A549 (cell line): ENCODE data around the gene PGAP3. TPM values are rescaled to one million over a fixed set of nuclear protein-coding genes. Genes with fewer than 3 reads are reported as not detected.

Source experiments
- ATAC-seq, 2 experiments: fragments of 200-7000 bp in 1 of 2; fragments of >200 bp in 1 of 2; cut with Nextera tagmentation in 1 of 2; cut with Tn5 transposase in 1 of 2; 3 replicates each; pipeline versions ENCODE4 v1.8.0 to v1.9.1; 2018 to 2020; ENCODE audit warnings: mild to moderate bottlenecking in 1 of 2, moderate library complexity in 1 of 2
- CTCF ChIA-PET: fragments of 300-600 bp; sonication (Branson Sonifier 250); formaldehyde crosslinking; extraction: SDS; loops from one replicate; lab custom pipeline; 2021; ENCODE audit warnings: antibody characterized with exemption, inconsistent platforms; lab: Yijun Ruan, JAX
- POLR2A ChIA-PET: fragments of 350-600 bp; formaldehyde crosslinking; extraction: SDS; loops from one replicate; lab custom pipeline; 2021; ENCODE audit warnings: antibody characterized with exemption, inconsistent platforms; lab: Yijun Ruan, JAX
- DNase-seq, 2 experiments: peaks; one replicate each; pipeline versions ENCODE4 v3.0.0 to v3.0.0-alpha.2; 2011 to 2016; ENCODE audit warnings: low read depth in 1 of 2, low spot score in 1 of 2
- FAIRE-seq: peaks from 2 replicates; lab custom pipeline; 2011; peaks lifted over from hg19 to GRCh38; lab: Jason Lieb, UNC
- H3K27ac ChIP-seq, 2 experiments: fragments of >200 bp; sonication (Bioruptor Twin); formaldehyde crosslinking; 3 replicates each; pipeline ENCODE4 v1.5.1; 2016 to 2017
- H3K4me1 ChIP-seq: fragments of >200 bp; sonication (Bioruptor Twin); formaldehyde crosslinking; 3 replicates; pipeline ENCODE4 v1.6.1; 2016
- H3K4me2 ChIP-seq: fragments of >200 bp; sonication (Bioruptor Twin); formaldehyde crosslinking; 3 replicates; pipeline ENCODE4 v1.6.1; 2016
- H3K4me3 ChIP-seq: fragments of >200 bp; sonication (Bioruptor Twin); formaldehyde crosslinking; 3 replicates; pipeline ENCODE4 v1.5.1; 2016
- H3K9me3 ChIP-seq: fragments of >200 bp; sonication (Bioruptor Twin); formaldehyde crosslinking; 3 replicates; pipeline ENCODE4 v1.6.1; 2016
- ATOH8 ChIP-seq: fragments of 250-450 bp; sonication (Bioruptor Pico); IDR thresholded peaks from 2 replicates; pipeline ENCODE4 v1.5.0; 2020; ENCODE audit warnings: low read depth, mild to moderate bottlenecking, moderate library complexity
- BCL3 ChIP-seq: fragments of >200 bp; sonication (Bioruptor Twin); formaldehyde crosslinking; IDR thresholded peaks from 3 replicates; pipeline ENCODE4 v1.6.1; 2016
- EHF ChIP-seq: fragments of 250-450 bp; sonication (Bioruptor Pico); IDR thresholded peaks from 2 replicates; pipeline ENCODE4 v1.5.0; 2020; ENCODE audit warnings: mild to moderate bottlenecking
- EHMT2 ChIP-seq: fragments of 200-600 bp; sonication (generic); IDR thresholded peaks from 2 replicates; pipeline ENCODE4 v1.6.1; 2016; ENCODE audit warnings: antibody characterized with exemption, low read depth, mild to moderate bottlenecking, moderate library complexity
- ESRRA ChIP-seq: fragments of 150-350 bp; IDR thresholded peaks from 2 replicates; pipeline ENCODE4 v1.6.1; 2014; ENCODE audit warnings: mild to moderate bottlenecking, low read length, borderline replicate concordance
- FOSB ChIP-seq: fragments of 250-450 bp; sonication (Bioruptor Pico); IDR thresholded peaks from 2 replicates; pipeline ENCODE4 v1.5.0; 2020; ENCODE audit warnings: mild to moderate bottlenecking, moderate library complexity
- FOXS1 ChIP-seq: fragments of 250-450 bp; sonication (Bioruptor Pico); IDR thresholded peaks from 2 replicates; pipeline ENCODE4 v1.5.0; 2020; ENCODE audit warnings: mild to moderate bottlenecking, moderate library complexity
- HEYL ChIP-seq: fragments of 250-450 bp; sonication (Bioruptor Pico); IDR thresholded peaks from 2 replicates; pipeline ENCODE4 v1.8.0; 2021; ENCODE audit warnings: mild to moderate bottlenecking, moderate library complexity
- HOXB5 ChIP-seq: fragments of 250-450 bp; sonication (Bioruptor Pico); IDR thresholded peaks from 2 replicates; pipeline ENCODE4 v1.5.0; 2020; ENCODE audit warnings: mild to moderate bottlenecking, moderate library complexity
- JUN ChIP-seq, 2 experiments: fragments of >200 bp; sonication (Bioruptor Twin); formaldehyde crosslinking; IDR thresholded peaks; 2 replicates in 1 of 2; 3 replicates in 1 of 2; pipeline ENCODE4 v1.6.1; 2016 to 2017
- JUNB ChIP-seq: fragments of >200 bp; sonication (Bioruptor Twin); formaldehyde crosslinking; IDR thresholded peaks from 2 replicates; pipeline ENCODE4 v1.6.1; 2016
- KDM1A ChIP-seq: fragments of 200-600 bp; sonication (generic); IDR thresholded peaks from 2 replicates; pipeline ENCODE4 v1.6.1; 2016; ENCODE audit warnings: low read depth, mild to moderate bottlenecking
- MAZ ChIP-seq: fragments of 150-350 bp; IDR thresholded peaks from 2 replicates; pipeline ENCODE4 v1.6.1; 2014; ENCODE audit warnings: antibody characterized with exemption, low read depth, low read length, borderline replicate concordance
- MYC ChIP-seq: IDR thresholded peaks from 2 replicates; pipeline ENCODE4 v1.6.1; 2012; ENCODE audit warnings: mild to moderate bottlenecking, inconsistent platforms, low read length, improper control_type of control experiment, borderline replicate concordance
- NFE2L2 ChIP-seq: fragments of 150-350 bp; conservative IDR thresholded peaks from 2 replicates; pipeline ENCODE4 v1.6.1; 2014; ENCODE audit warnings: low read length
- NR3C1 ChIP-seq: fragments of >200 bp; sonication (Bioruptor Twin); formaldehyde crosslinking; IDR thresholded peaks from 3 replicates; pipeline ENCODE4 v1.6.1; 2017
- PHF8 ChIP-seq: fragments of 200-600 bp; sonication (generic); IDR thresholded peaks from 2 replicates; pipeline ENCODE4 v1.6.1; 2016; ENCODE audit warnings: low read depth, mild to moderate bottlenecking, antibody characterized with exemption, moderate library complexity, borderline replicate concordance
- POLR2A ChIP-seq: IDR thresholded peaks from 2 replicates; pipeline ENCODE4 v1.6.1; 2012; ENCODE audit warnings: mild to moderate bottlenecking, low read length
- RARB ChIP-seq: fragments of 250-450 bp; sonication (Bioruptor Pico); IDR thresholded peaks from 2 replicates; pipeline ENCODE4 v1.8.0; 2021; ENCODE audit warnings: mild to moderate bottlenecking, moderate library complexity
- RFX5 ChIP-seq: fragments of 450-650 bp; IDR thresholded peaks from 2 replicates; pipeline ENCODE4 v1.7.1; 2014; ENCODE audit warnings: antibody characterized with exemption, mild to moderate bottlenecking, moderate library complexity
- TFCP2L1 ChIP-seq: fragments of 250-450 bp; sonication (Bioruptor Pico); IDR thresholded peaks from 2 replicates; pipeline ENCODE4 v1.5.0; 2021; ENCODE audit warnings: mild to moderate bottlenecking
- ZC3H11A ChIP-seq: fragments of 450-650 bp; IDR thresholded peaks from 2 replicates; pipeline ENCODE4 v1.6.1; 2014; ENCODE audit warnings: antibody characterized with exemption, mild to moderate bottlenecking
- ZFP36 ChIP-seq: fragments of 450-650 bp; IDR thresholded peaks from 2 replicates; pipeline ENCODE4 v1.6.1; 2014; ENCODE audit warnings: borderline replicate concordance; ENCODE audit not compliant: partially characterized antibody
- ZSCAN20 ChIP-seq: fragments of 250-450 bp; sonication (Bioruptor Pico); IDR thresholded peaks from 2 replicates; pipeline ENCODE4 v1.8.0; 2022; ENCODE audit warnings: mild to moderate bottlenecking, moderate library complexity
- WGBS: methylation state at CpG from one replicate; pipeline ENCODE4 v1.1.6; 2017; ENCODE audit errors: missing lambda C conversion rate; 5-methylcytosine and 5-hydroxymethylcytosine counted together
- polyA minus RNA-seq: library from RNA; depleted of rRNA, polyadenylated mRNA; stranded (reverse); fragments of >200 nt; gene quantifications from 2 replicates; pipeline ENCODE4 v1.2.3, GENCODE V29; 2011; rRNA and poly(A)+ RNA removed
- polyA plus RNA-seq, 4 experiments: library from polyadenylated mRNA; depleted of rRNA in 3 of 4; stranded (reverse); fragments of >200 nt; fragmentation: RNase III in 1 of 4; extraction: RNeasy Plus Mini Kit Qiagen cat#74134 plus additional on column Dnase treatment in 1 of 4; gene quantifications; 2 replicates in 3 of 4; 3 replicates in 1 of 4; pipeline ENCODE4 v1.2.3, GENCODE V29; 2011 to 2017
- TF ChIP-seq, protein P1 (sequence below): fragments of 200-600 bp; sonication (generic); IDR thresholded peaks from 2 replicates; pipeline ENCODE4 v1.6.1; 2016; ENCODE audit warnings: antibody characterized with exemption, mild to moderate bottlenecking, moderate library complexity
- TF ChIP-seq, protein P2 (sequence below): fragments of >200 bp; sonication (Bioruptor Twin); formaldehyde crosslinking; IDR thresholded peaks from 3 replicates; pipeline ENCODE4 v1.5.1; 2016
- TF ChIP-seq, protein P3 (sequence below): fragments of 250-450 bp; sonication (Bioruptor Pico); IDR thresholded peaks from 2 replicates; pipeline ENCODE4 v1.5.0; 2021; ENCODE audit warnings: mild to moderate bottlenecking, moderate library complexity, borderline replicate concordance

The PGAP3 gene, protein sequence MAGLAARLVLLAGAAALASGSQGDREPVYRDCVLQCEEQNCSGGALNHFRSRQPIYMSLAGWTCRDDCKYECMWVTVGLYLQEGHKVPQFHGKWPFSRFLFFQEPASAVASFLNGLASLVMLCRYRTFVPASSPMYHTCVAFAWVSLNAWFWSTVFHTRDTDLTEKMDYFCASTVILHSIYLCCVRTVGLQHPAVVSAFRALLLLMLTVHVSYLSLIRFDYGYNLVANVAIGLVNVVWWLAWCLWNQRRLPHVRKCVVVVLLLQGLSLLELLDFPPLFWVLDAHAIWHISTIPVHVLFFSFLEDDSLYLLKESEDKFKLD
- polyA plus RNA-seq (2011; rRNA removed): 8.5 and 10.6 TPM in 2 replicates
- 8.7 and 11.2 TPM in 2 replicates for polyA plus RNA-seq (2012; cell fraction: cytosol; rRNA removed)
- 45.5 and 48.0 TPM in 2 replicates for polyA plus RNA-seq (2012; cell fraction: nucleus; rRNA removed)
- polyA plus RNA-seq (2017; fragmentation: RNase III; extraction: RNeasy Plus Mini Kit Qiagen cat#74134 plus additional on column Dnase treatment): 6.2 to 8.0 TPM (median 7.3 TPM) in 3 replicates
- polyA minus RNA-seq: 15.5 and 18.5 TPM in 2 replicates

DNA sequence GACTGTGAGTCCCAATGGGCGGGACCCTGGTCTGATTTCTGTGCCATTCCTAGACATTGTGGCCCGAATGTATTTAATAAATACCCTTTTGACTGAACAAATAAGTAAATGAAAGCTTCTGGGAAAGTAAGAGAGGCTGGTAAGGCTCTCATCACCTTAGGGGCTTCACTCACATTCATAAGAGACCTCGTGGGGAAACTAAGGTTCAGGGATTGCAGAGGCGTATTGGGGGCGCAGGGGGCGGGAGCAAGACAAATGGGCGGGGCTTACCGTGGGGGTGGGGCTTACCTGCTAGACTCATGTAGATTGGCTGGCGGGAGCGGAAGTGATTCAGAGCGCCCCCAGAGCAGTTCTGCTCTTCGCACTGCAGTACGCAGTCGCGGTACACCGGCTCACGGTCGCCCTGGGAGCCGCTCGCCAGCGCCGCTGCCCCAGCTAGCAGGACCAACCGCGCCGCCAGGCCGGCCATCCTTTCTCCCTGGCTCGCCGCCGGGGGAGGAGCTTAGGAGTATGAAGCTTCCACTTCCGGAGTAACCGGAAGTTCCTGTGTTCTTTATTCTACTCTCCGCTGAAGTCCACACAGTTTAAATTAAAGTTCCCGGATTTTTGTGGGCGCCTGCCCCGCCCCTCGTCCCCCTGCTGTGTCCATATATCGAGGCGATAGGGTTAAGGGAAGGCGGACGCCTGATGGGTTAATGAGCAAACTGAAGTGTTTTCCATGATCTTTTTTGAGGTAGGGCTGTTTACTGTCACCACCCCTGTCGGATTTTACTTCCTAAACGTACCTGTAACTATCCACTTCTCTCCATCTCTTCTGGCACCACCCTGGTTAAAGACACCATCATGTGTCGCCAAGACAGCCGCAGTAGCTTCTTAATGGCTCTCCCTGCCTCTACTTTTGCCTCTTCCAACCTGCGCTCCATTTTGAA lies at the start of gene PGAP3:
Gene PGAP3, minus strand, starts transcription at position 512 of the 929 bp plus-strand sequence. Its CDS starts 43 bp downstream, at position 469.
- ChIA-PET POLR2A (interaction anchor here (0.5 to 2.9 kb wide), 20 partner anchors 9 to 488 kb away, joined by 3 to 60 read pairs (median 4); partner anchors contain the start of genes ERBB2, MIEN1, PNMT and RPL19), CTCF (interaction anchor here (0.5 to 50.7 kb wide), 14 partner anchors 9 to 66 kb away, joined by 3 to 1391 read pairs (median 4); partner anchors contain the start of genes ERBB2, MIEN1, PNMT and PPP1R1B)
- FAIRE-seq (no peak), DNase-seq (peak; percentile 96 to 99), ATAC-seq (peak; percentile 96 to 97)
- Histone ChIP-seq H3K4me2 (peak within 1 kb of the TSS; percentile 87), H3K4me1 (peaks cover 7% of the 10 kb centered on the region), H3K4me3 (peak within 1 kb of the TSS; percentile 61), H3K9me3 (no peaks in the 10 kb centered on the region), H3K27ac (peak within 1 kb of the TSS; percentile 80 to 92)
- WGBS: 3% methylated on average over 42 of the region's 45 CpGs
- TF ChIP-seq, protein P1, sequence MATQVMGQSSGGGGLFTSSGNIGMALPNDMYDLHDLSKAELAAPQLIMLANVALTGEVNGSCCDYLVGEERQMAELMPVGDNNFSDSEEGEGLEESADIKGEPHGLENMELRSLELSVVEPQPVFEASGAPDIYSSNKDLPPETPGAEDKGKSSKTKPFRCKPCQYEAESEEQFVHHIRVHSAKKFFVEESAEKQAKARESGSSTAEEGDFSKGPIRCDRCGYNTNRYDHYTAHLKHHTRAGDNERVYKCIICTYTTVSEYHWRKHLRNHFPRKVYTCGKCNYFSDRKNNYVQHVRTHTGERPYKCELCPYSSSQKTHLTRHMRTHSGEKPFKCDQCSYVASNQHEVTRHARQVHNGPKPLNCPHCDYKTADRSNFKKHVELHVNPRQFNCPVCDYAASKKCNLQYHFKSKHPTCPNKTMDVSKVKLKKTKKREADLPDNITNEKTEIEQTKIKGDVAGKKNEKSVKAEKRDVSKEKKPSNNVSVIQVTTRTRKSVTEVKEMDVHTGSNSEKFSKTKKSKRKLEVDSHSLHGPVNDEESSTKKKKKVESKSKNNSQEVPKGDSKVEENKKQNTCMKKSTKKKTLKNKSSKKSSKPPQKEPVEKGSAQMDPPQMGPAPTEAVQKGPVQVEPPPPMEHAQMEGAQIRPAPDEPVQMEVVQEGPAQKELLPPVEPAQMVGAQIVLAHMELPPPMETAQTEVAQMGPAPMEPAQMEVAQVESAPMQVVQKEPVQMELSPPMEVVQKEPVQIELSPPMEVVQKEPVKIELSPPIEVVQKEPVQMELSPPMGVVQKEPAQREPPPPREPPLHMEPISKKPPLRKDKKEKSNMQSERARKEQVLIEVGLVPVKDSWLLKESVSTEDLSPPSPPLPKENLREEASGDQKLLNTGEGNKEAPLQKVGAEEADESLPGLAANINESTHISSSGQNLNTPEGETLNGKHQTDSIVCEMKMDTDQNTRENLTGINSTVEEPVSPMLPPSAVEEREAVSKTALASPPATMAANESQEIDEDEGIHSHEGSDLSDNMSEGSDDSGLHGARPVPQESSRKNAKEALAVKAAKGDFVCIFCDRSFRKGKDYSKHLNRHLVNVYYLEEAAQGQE: no peak
- TF ChIP-seq MYC (peak; percentile 28; the same call in 1 of the 2 replicates), HOXB5 (CRISPR knock-in tag) (no peak), MAZ (no peak), FOSB (CRISPR knock-in tag) (no peak), JUN (IDR thresholded peaks at IDR 0.05) (peak; percentile 64 to 88; a peak in 3 of 5 replicates), ZC3H11A (no peak), EHF (CRISPR knock-in tag) (peak; percentile 55; the same call in 1 of the 2 replicates), ZFP36 (no peak), JUNB (no peak), ATOH8 (CRISPR knock-in tag) (0 out of 2 replicates have a peak, but pooled peaks have one; percentile 26), EHMT2 (peak; percentile 64; the same call in 1 of the 2 replicates), FOXS1 (CRISPR knock-in tag) (no peak), BCL3 (no peak; the same call in 2 of the 3 replicates), ZSCAN20 (no peak), ESRRA (no peak), KDM1A (no peak), PHF8 (peak; percentile 82; the same call in 1 of the 2 replicates), NFE2L2 (no peak), RARB (CRISPR knock-in tag) (no peak), RFX5 (0 out of 2 replicates have a peak, but pooled peaks have one; percentile 32), NR3C1 (no peak), HEYL (no peak), POLR2A (peak; percentile 66), TFCP2L1 (CRISPR knock-in tag) (0 out of 2 replicates have a peak, but pooled peaks have one; percentile 28)
- TF ChIP-seq, protein P2, sequence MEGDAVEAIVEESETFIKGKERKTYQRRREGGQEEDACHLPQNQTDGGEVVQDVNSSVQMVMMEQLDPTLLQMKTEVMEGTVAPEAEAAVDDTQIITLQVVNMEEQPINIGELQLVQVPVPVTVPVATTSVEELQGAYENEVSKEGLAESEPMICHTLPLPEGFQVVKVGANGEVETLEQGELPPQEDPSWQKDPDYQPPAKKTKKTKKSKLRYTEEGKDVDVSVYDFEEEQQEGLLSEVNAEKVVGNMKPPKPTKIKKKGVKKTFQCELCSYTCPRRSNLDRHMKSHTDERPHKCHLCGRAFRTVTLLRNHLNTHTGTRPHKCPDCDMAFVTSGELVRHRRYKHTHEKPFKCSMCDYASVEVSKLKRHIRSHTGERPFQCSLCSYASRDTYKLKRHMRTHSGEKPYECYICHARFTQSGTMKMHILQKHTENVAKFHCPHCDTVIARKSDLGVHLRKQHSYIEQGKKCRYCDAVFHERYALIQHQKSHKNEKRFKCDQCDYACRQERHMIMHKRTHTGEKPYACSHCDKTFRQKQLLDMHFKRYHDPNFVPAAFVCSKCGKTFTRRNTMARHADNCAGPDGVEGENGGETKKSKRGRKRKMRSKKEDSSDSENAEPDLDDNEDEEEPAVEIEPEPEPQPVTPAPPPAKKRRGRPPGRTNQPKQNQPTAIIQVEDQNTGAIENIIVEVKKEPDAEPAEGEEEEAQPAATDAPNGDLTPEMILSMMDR: 0 out of 3 replicates have a peak, but pooled peaks have one; percentile 5
- TF ChIP-seq, protein P3, sequence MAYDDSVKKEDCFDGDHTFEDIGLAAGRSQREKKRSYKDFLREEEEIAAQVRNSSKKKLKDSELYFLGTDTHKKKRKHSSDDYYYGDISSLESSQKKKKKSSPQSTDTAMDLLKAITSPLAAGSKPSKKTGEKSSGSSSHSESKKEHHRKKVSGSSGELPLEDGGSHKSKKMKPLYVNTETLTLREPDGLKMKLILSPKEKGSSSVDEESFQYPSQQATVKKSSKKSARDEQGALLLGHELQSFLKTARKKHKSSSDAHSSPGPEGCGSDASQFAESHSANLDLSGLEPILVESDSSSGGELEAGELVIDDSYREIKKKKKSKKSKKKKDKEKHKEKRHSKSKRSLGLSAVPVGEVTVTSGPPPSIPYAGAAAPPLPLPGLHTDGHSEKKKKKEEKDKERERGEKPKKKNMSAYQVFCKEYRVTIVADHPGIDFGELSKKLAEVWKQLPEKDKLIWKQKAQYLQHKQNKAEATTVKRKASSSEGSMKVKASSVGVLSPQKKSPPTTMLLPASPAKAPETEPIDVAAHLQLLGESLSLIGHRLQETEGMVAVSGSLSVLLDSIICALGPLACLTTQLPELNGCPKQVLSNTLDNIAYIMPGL: no peak
